K562 (cell line): ENCODE data around the gene CCPG1. TPM values are rescaled to one million over a fixed set of nuclear protein-coding genes. Genes with fewer than 3 reads are reported as not detected.
A peak's percentile ranks its signal among the peaks of the same experiment; 100 is the strongest.

Experiments
- BACH1 ChIP-seq: fragments of 200-800 bp; sonication (Bioruptor generic); IDR thresholded peaks from 2 replicates; pipeline ENCODE4 v1.6.1; 2016; ENCODE audit warnings: missing genetic modification characterization, missing compliant biosample characterization
- BRD4 ChIP-seq: fragments of 200-600 bp; sonication (generic); IDR thresholded peaks from 2 replicates; pipeline ENCODE4 v1.6.1; 2017; ENCODE audit warnings: inconsistent platforms
- C11orf30 ChIP-seq: fragments of 450-650 bp; IDR thresholded peaks from 2 replicates; pipeline ENCODE4 v1.6.1; 2016; ENCODE audit warnings: low read depth, mild to moderate bottlenecking
- CEBPZ ChIP-seq: fragments of 150-350 bp; IDR thresholded peaks from 2 replicates; pipeline ENCODE4 v1.6.1; 2014; ENCODE audit warnings: low read depth, mild to moderate bottlenecking, low read length, borderline replicate concordance
- ELF1 ChIP-seq: fragments of 200-800 bp; sonication (Bioruptor generic); IDR thresholded peaks from 2 replicates; pipeline ENCODE4 v1.6.1; 2016; ENCODE audit warnings: missing genetic modification characterization, missing compliant biosample characterization
- MAFG ChIP-seq: fragments of 450-650 bp; conservative IDR thresholded peaks from 2 replicates; pipeline ENCODE4 v1.6.1; 2016; ENCODE audit warnings: missing genetic modification characterization, missing compliant biosample characterization
- MTA3 ChIP-seq: fragments of 450-650 bp; formaldehyde crosslinking; IDR thresholded peaks from 2 replicates; pipeline ENCODE4 v1.6.1; 2017; ENCODE audit warnings: mild to moderate bottlenecking, borderline replicate concordance
- NCOA4 ChIP-seq: fragments of 450-650 bp; IDR thresholded peaks from 2 replicates; pipeline ENCODE4 v1.6.1; 2018; ENCODE audit warnings: mild to moderate bottlenecking; ENCODE audit not compliant: partially characterized antibody
- NR2C2 ChIP-seq, 2 experiments: fragments of 200-800 bp in 1 of 2; sonication (Bioruptor generic) in 1 of 2; sonication (generic) in 1 of 2; formaldehyde crosslinking in 1 of 2; IDR thresholded peaks; 2 replicates each; pipeline versions ENCODE4 v1.6.1 to v1.8.0; 2016 to 2022; ENCODE audit warnings: mild to moderate bottlenecking in 1 of 2, missing compliant biosample characterization in 1 of 2, missing genetic modification characterization in 1 of 2, missing genetic modification reagents in 1 of 2
- RFX5 ChIP-seq: IDR thresholded peaks from 2 replicates; pipeline ENCODE4 v1.6.1; 2011; ENCODE audit warnings: low read depth, mild to moderate bottlenecking, improper control_type of control experiment, low read length
- SLC30A9 ChIP-seq: fragments of 250-450 bp; sonication (Bioruptor Pico); IDR thresholded peaks from 2 replicates; pipeline ENCODE4 v1.8.0; 2022; ENCODE audit warnings: mild to moderate bottlenecking, moderate library complexity
- SMAD1 ChIP-seq: fragments of 150-350 bp; IDR thresholded peaks from 2 replicates; pipeline ENCODE4 v1.6.1; 2014; ENCODE audit warnings: low read length, low read depth; ENCODE audit not compliant: partially characterized antibody
- SNAPC5 ChIP-seq: fragments of 250-450 bp; sonication (Bioruptor Pico); IDR thresholded peaks from 2 replicates; pipeline ENCODE4 v1.8.0; 2021; ENCODE audit warnings: moderate library complexity, mild to moderate bottlenecking, inconsistent platforms
- ZBTB17 ChIP-seq: fragments of 450-650 bp; formaldehyde crosslinking; IDR thresholded peaks from 2 replicates; pipeline ENCODE4 v1.4.0; 2020; ENCODE audit warnings: mild to moderate bottlenecking
- ZBTB9 ChIP-seq: fragments of 450-650 bp; formaldehyde crosslinking; IDR thresholded peaks from 2 replicates; pipeline ENCODE4 v1.4.0; 2020; ENCODE audit warnings: mild to moderate bottlenecking, moderate library complexity
- ZNF133 ChIP-seq: fragments of 250-450 bp; sonication (Bioruptor Pico); IDR thresholded peaks from 2 replicates; pipeline ENCODE4 v1.4.0; 2020; ENCODE audit warnings: mild to moderate bottlenecking
- polyA plus RNA-seq, 8 experiments: library from polyadenylated mRNA; depleted of rRNA in 4 of 8; stranded (reverse) in 5 of 8; unstranded in 3 of 8; fragments of >200 nt; fragmentation: Nextera tagmentation in 2 of 8; fragmentation: Illumina TruSeq in 1 of 8; extraction: Ambion mirVana in 2 of 8; extraction: Trizol in 1 of 8; gene quantifications; 2 replicates each; pipeline versions ENCODE4 v1.2.1 to v1.2.3, GENCODE V29; 2011 to 2014; ENCODE audit warnings: inconsistent platforms in 1 of 8, missing spikeins in 1 of 8
- total RNA-seq, 7 experiments: library from RNA; depleted of rRNA in 6 of 7; stranded (reverse); fragments of >200 nt in 6 of 7; fragmentation: Illumina TruSeq in 2 of 7; extraction: Trizol in 2 of 7; gene quantifications; 2 replicates each; pipeline versions ENCODE4 v1.2.1 to v1.2.3, GENCODE V29; 2011 to 2021; ENCODE audit warnings: low replicate concordance in 1 of 7
- TF ChIP-seq, protein P1 (sequence below), 2 experiments: fragments of 450-650 bp; conservative IDR thresholded peaks; 2 replicates each; pipeline ENCODE4 v1.6.1; 2017; ENCODE audit warnings: mild to moderate bottlenecking in 2 of 2, moderate library complexity in 2 of 2
- TF ChIP-seq, protein P2 (sequence below): fragments of 450-650 bp; formaldehyde crosslinking; IDR thresholded peaks from 2 replicates; pipeline ENCODE4 v1.4.0; 2020; ENCODE audit warnings: mild to moderate bottlenecking, moderate library complexity
- TF ChIP-seq, protein P3 (sequence below): sonication (generic); formaldehyde crosslinking; IDR thresholded peaks from 2 replicates; pipeline ENCODE4 v1.8.0; 2022; ENCODE audit warnings: mild to moderate bottlenecking, missing genetic modification reagents

The CCPG1 gene
- total and polyA plus RNA-seq, 9 of the 15 experiments (the other 6 are each of a cell fraction or from before 2014, with no cell fraction given): 33.0 to 54.9 (median 41.1) TPM

GRCh38 chr15:55383687-55384086 lies 24.5 kb downstream of the CCPG1 start (continued):
- TF ChIP-seq, protein P1, sequence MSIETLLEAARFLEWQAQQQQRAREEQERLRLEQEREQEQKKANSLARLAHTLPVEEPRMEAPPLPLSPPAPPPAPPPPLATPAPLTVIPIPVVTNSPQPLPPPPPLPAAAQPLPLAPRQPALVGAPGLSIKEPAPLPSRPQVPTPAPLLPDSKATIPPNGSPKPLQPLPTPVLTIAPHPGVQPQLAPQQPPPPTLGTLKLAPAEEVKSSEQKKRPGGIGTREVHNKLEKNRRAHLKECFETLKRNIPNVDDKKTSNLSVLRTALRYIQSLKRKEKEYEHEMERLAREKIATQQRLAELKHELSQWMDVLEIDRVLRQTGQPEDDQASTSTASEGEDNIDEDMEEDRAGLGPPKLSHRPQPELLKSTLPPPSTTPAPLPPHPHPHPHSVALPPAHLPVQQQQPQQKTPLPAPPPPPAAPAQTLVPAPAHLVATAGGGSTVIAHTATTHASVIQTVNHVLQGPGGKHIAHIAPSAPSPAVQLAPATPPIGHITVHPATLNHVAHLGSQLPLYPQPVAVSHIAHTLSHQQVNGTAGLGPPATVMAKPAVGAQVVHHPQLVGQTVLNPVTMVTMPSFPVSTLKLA (conservative IDR thresholded peaks at IDR 0.05): no peak
- TF ChIP-seq MTA3 (no peak), ELF1 (no peak), ZBTB9 (CRISPR knock-in tag) (no peak), BACH1 (tag) (no peak), SNAPC5 (CRISPR knock-in tag) (no peak), C11orf30 (peak; percentile 29; the same call in 1 of the 2 replicates), ZNF133 (CRISPR knock-in tag) (no peak), ZBTB17 (CRISPR knock-in tag) (no peak), NR2C2 (CRISPR knock-in tag; IDR thresholded peaks at IDR 0.05) (no peak), NR2C2 (tag; IDR thresholded peaks at IDR 0.05) (no peak), MAFG (peak; percentile 36; the same call in 1 of the 2 replicates), NCOA4 (no peak), CEBPZ (no peak), BRD4 (no peak), RFX5 (no peak), SLC30A9 (no peak), SMAD1 (no peak)
- TF ChIP-seq, protein P2, sequence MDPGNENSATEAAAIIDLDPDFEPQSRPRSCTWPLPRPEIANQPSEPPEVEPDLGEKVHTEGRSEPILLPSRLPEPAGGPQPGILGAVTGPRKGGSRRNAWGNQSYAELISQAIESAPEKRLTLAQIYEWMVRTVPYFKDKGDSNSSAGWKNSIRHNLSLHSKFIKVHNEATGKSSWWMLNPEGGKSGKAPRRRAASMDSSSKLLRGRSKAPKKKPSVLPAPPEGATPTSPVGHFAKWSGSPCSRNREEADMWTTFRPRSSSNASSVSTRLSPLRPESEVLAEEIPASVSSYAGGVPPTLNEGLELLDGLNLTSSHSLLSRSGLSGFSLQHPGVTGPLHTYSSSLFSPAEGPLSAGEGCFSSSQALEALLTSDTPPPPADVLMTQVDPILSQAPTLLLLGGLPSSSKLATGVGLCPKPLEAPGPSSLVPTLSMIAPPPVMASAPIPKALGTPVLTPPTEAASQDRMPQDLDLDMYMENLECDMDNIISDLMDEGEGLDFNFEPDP: no peak
- TF ChIP-seq, protein P3, sequence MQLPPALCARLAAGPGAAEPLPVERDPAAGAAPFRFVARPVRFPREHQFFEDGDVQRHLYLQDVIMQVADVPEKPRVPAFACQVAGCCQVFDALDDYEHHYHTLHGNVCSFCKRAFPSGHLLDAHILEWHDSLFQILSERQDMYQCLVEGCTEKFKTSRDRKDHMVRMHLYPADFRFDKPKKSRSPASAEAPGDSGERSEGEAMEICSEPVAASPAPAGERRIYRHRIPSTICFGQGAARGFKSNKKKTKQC: no peak
